Choroid plexus epithelial cell (primary cell): ENCODE results near the gene KMT5B.

ENCODE experiments used
- DNase-seq: peaks from one replicate; pipeline ENCODE4 v3.0.0-alpha.2; 2010; ENCODE audit warnings: low read depth
- H3K4me3 ChIP-seq: 2 replicates; pipeline ENCODE4 v1.5.1; 2011; ENCODE audit warnings: low read depth, mild to moderate bottlenecking, control low read depth, low read length, moderate library complexity
- CTCF ChIP-seq: conservative IDR thresholded peaks from 2 replicates; pipeline ENCODE4 v1.5.1; 2011; ENCODE audit warnings: low read depth, mild to moderate bottlenecking, control low read depth, inconsistent platforms, low read length, moderate library complexity

KMT5B gene

GRCh38 chr11:68196219-68196618, 16.9 kb downstream of the KMT5B start:
- no peak for TF ChIP-seq CTCF
- H3K4me3 ChIP-seq, result no peak overlapping the region
- DNase-seq, result no peak

GRCh38 chr11:68194675-68195294, 18.3 kb downstream of the KMT5B start:
- H3K4me3 ChIP-seq, result no peak overlapping the region
- no peak for DNase-seq
- no peak for TF ChIP-seq CTCF

GRCh38 chr11:68193018-68193417, 20.1 kb downstream of the KMT5B start:
- no peak for DNase-seq
- no peak overlapping the region for H3K4me3 ChIP-seq
- TF ChIP-seq CTCF, result no peak

GRCh38 chr11:68191661-68192579, 21.2 kb downstream of the KMT5B start:
- H3K4me3 ChIP-seq, result no peak overlapping the region
- TF ChIP-seq CTCF, result no peak
- DNase-seq, result no peak

GRCh38 chr11:68189888-68190287, 23.2 kb downstream of the KMT5B start:
- TF ChIP-seq CTCF, result no peak
- H3K4me3 ChIP-seq, result no peak overlapping the region
- DNase-seq, result no peak

- TF ChIP-seq CTCF, result no peak
- no peak for DNase-seq
- H3K4me3 ChIP-seq, result no peak overlapping the region
Observed at GRCh38 chr11:68189082-68189481, 24.0 kb downstream of the KMT5B start.

- no peak overlapping the region for H3K4me3 ChIP-seq
- DNase-seq, result no peak
- TF ChIP-seq CTCF, result no peak
Observed at GRCh38 chr11:68186061-68186460, 27.0 kb downstream of the KMT5B start.
